ENCODE data around the gene KHSRP.
"Not testable (repeated sequence)": the region's sequence is repeated elsewhere in the genome, so short reads cannot be mapped to it uniquely, and the experiment has no call there.

Gene KHSRP

GRCh38 chr19:6443986-6444385, 19.4 kb upstream of the KHSRP start:
- H3K9me3 ChIP-seq (ENCODE audit: control insufficient read depth, low read length), result no peaks in the 10 kb centered on the region
- H3K27me3 ChIP-seq (ENCODE audit: control insufficient read depth, insufficient read depth, low read length), result no peaks in the 10 kb centered on the region
- no peak overlapping the region for H3K4me3 ChIP-seq (ENCODE audit: low read length)
- H3K36me3 ChIP-seq (ENCODE audit: control insufficient read depth, insufficient read depth, low read length), result no peaks in the 10 kb centered on the region
- no peak overlapping the region for H3K9ac ChIP-seq (ENCODE audit: low read length)
- H3K4me1 ChIP-seq (ENCODE audit: control insufficient read depth, insufficient read depth, low read length), result no peaks in the 10 kb centered on the region

GRCh38 chr19:6442087-6442688, 17.6 kb upstream of the KHSRP start:
- Histone ChIP-seq H3K9me3 (ENCODE audit: control insufficient read depth, low read length) (no peaks in the 10 kb centered on the region), H3K4me1 (ENCODE audit: control insufficient read depth, insufficient read depth, low read length) (no peaks in the 10 kb centered on the region), H3K36me3 (ENCODE audit: control insufficient read depth, insufficient read depth, low read length) (no peaks in the 10 kb centered on the region), H3K27me3 (ENCODE audit: control insufficient read depth, insufficient read depth, low read length) (no peaks in the 10 kb centered on the region), H3K4me3 (ENCODE audit: low read length) (no peak overlapping the region), H3K9ac (ENCODE audit: low read length) (no peak overlapping the region)

- Histone ChIP-seq H3K27me3 (ENCODE audit: control insufficient read depth, insufficient read depth, low read length) (no peaks in the 10 kb centered on the region), H3K36me3 (ENCODE audit: control insufficient read depth, insufficient read depth, low read length) (no peaks in the 10 kb centered on the region), H3K9me3 (ENCODE audit: control insufficient read depth, low read length) (no peaks in the 10 kb centered on the region), H3K9ac (ENCODE audit: low read length) (no peak overlapping the region), H3K4me1 (ENCODE audit: control insufficient read depth, insufficient read depth, low read length) (no peaks in the 10 kb centered on the region), H3K4me3 (ENCODE audit: low read length) (no peak overlapping the region)
Measured at GRCh38 chr19:6440905-6441304, 16.3 kb upstream of the KHSRP start.

- Histone ChIP-seq H3K4me1 (ENCODE audit: control insufficient read depth, insufficient read depth, low read length) (no peaks in the 10 kb centered on the region), H3K4me3 (ENCODE audit: low read length) (no peak overlapping the region), H3K36me3 (ENCODE audit: control insufficient read depth, insufficient read depth, low read length) (no peaks in the 10 kb centered on the region), H3K9ac (ENCODE audit: low read length) (no peak overlapping the region), H3K27me3 (ENCODE audit: control insufficient read depth, insufficient read depth, low read length) (no peaks in the 10 kb centered on the region), H3K9me3 (ENCODE audit: control insufficient read depth, low read length) (no peaks in the 10 kb centered on the region)
Measured at GRCh38 chr19:6439743-6440142, 15.1 kb upstream of the KHSRP start.

GRCh38 chr19:6433663-6434062, 9.1 kb upstream of the KHSRP start, which contains the start of gene SLC25A41:
SLC25A41 (minus strand) TSS chr19:6433763; CDS start chr19:6433693, 70 bp downstream.
- Histone ChIP-seq H3K9ac (ENCODE audit: low read length) (no peak within 1 kb of the TSS), H3K36me3 (ENCODE audit: control insufficient read depth, insufficient read depth, low read length) (no peaks in the 10 kb centered on the region), H3K4me1 (ENCODE audit: control insufficient read depth, insufficient read depth, low read length) (no peaks in the 10 kb centered on the region), H3K27me3 (ENCODE audit: control insufficient read depth, insufficient read depth, low read length) (no peaks in the 10 kb centered on the region), H3K4me3 (ENCODE audit: low read length) (no peak within 1 kb of the TSS), H3K9me3 (ENCODE audit: control insufficient read depth, low read length) (no peaks in the 10 kb centered on the region)

- Histone ChIP-seq H3K4me3 (ENCODE audit: low read length) (no peak overlapping the region), H3K4me1 (ENCODE audit: control insufficient read depth, insufficient read depth, low read length) (no peaks in the 10 kb centered on the region), H3K27me3 (ENCODE audit: control insufficient read depth, insufficient read depth, low read length) (no peaks in the 10 kb centered on the region), H3K9me3 (ENCODE audit: control insufficient read depth, low read length) (no peaks in the 10 kb centered on the region), H3K36me3 (ENCODE audit: control insufficient read depth, insufficient read depth, low read length) (no peaks in the 10 kb centered on the region), H3K9ac (ENCODE audit: low read length) (no peak overlapping the region)
Measured at GRCh38 chr19:6433165-6433564, 8.6 kb upstream of the KHSRP start.

- Histone ChIP-seq H3K9me3 (ENCODE audit: control insufficient read depth, low read length) (no peaks in the 10 kb centered on the region), H3K4me3 (ENCODE audit: low read length) (no peak overlapping the region), H3K36me3 (ENCODE audit: control insufficient read depth, insufficient read depth, low read length) (no peaks in the 10 kb centered on the region), H3K4me1 (ENCODE audit: control insufficient read depth, insufficient read depth, low read length) (no peaks in the 10 kb centered on the region), H3K9ac (ENCODE audit: low read length) (no peak overlapping the region), H3K27me3 (ENCODE audit: control insufficient read depth, insufficient read depth, low read length) (no peaks in the 10 kb centered on the region)
Measured at GRCh38 chr19:6431891-6432290, 7.3 kb upstream of the KHSRP start.

- Histone ChIP-seq H3K4me1 (ENCODE audit: control insufficient read depth, insufficient read depth, low read length) (peaks cover 5% of the 10 kb centered on the region), H3K4me3 (ENCODE audit: low read length) (no peak overlapping the region), H3K36me3 (ENCODE audit: control insufficient read depth, insufficient read depth, low read length) (no peaks in the 10 kb centered on the region), H3K9me3 (ENCODE audit: control insufficient read depth, low read length) (no peaks in the 10 kb centered on the region), H3K27me3 (ENCODE audit: control insufficient read depth, insufficient read depth, low read length) (no peaks in the 10 kb centered on the region), H3K9ac (ENCODE audit: low read length) (no peak overlapping the region)
Measured at GRCh38 chr19:6429419-6430221, 5.0 kb upstream of the KHSRP start.

GRCh38 chr19:6428692-6429418, 4.2 kb upstream of the KHSRP start:
- H3K9ac ChIP-seq (ENCODE audit: low read length); H3K4me1 ChIP-seq (ENCODE audit: control insufficient read depth, insufficient read depth, low read length); H3K36me3 ChIP-seq (ENCODE audit: control insufficient read depth, insufficient read depth, low read length); H3K9me3 ChIP-seq (ENCODE audit: control insufficient read depth, low read length); H3K4me3 ChIP-seq (ENCODE audit: low read length); H3K27me3 ChIP-seq (ENCODE audit: control insufficient read depth, insufficient read depth, low read length): not testable (repeated sequence)

GRCh38 chr19:6427131-6427530, 2.5 kb upstream of the KHSRP start:
- Histone ChIP-seq H3K36me3 (ENCODE audit: control insufficient read depth, insufficient read depth, low read length) (no peaks in the 10 kb centered on the region), H3K27me3 (ENCODE audit: control insufficient read depth, insufficient read depth, low read length) (no peaks in the 10 kb centered on the region), H3K4me3 (ENCODE audit: low read length) (no peak overlapping the region), H3K9me3 (ENCODE audit: control insufficient read depth, low read length) (no peaks in the 10 kb centered on the region), H3K4me1 (ENCODE audit: control insufficient read depth, insufficient read depth, low read length) (peaks cover 15% of the 10 kb centered on the region), H3K9ac (ENCODE audit: low read length) (no peak overlapping the region)

GRCh38 chr19:6425732-6426620, 1.4 kb upstream of the KHSRP start:
- H3K36me3 ChIP-seq (ENCODE audit: control insufficient read depth, insufficient read depth, low read length), result no peaks in the 10 kb centered on the region
- H3K4me1 ChIP-seq (ENCODE audit: control insufficient read depth, insufficient read depth, low read length), result peaks cover 15% of the 10 kb centered on the region
- H3K9me3 ChIP-seq (ENCODE audit: control insufficient read depth, low read length), result no peaks in the 10 kb centered on the region
- H3K27me3 ChIP-seq (ENCODE audit: control insufficient read depth, insufficient read depth, low read length), result no peaks in the 10 kb centered on the region
- no peak overlapping the region for H3K4me3 ChIP-seq (ENCODE audit: low read length)
- H3K9ac ChIP-seq (ENCODE audit: low read length), result no peak overlapping the region
